Stimulated activated CD8-positive, alpha-beta memory T cell treated with anti-CD3 and anti-CD28 coated beads, Interleukin-15, amount 100 ng/mL, for 4 hours (primary cell): ENCODE results near the gene CCDC34.

ENCODE experiments used
- DNase-seq, 2 donors: peaks; one replicate each; pipeline ENCODE4 v3.0.0-alpha.2; 2020; ENCODE audit warnings: low read depth in 2 of 2

Gene CCDC34

DNA sequence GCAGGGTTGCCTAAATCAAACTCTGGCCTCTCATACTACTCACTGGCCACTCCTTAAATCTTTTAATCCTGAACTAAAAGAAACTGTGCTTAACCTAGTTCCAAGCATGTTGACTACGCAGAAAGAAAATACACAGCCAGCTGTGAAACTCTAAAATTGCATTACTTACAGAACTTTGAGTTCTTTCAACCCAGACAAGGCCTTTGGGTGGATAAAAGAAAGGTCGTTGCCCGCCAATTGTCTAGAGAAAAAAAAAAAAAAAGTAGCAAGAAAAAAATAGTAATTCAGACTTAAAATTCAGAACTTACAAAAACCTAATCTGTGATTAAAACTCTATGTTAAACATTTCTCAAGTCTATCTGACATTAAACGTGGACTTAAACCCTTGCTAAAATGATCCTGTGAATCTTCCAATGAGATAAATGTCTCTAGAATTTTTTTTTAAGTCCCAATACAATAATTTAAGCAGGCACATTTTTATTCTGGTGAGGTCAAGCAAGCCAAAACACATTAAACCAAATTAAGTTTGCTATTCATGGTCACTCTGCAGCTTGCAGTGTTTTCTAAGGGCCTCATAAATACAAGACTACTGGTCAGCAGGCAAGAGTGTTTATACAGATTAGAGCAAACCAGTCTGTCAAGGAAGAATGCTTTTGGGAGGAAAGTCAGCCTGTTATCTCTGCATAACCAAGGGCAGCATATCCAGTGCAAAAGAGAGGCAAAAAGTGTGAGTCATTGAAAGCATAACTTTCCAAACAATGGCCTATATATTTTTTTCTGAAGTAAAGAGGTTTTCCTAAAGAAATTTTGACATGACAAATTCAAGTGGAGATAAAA is 29.5 kb upstream of the CCDC34 start:
- DNase-seq: no peak

DNA sequence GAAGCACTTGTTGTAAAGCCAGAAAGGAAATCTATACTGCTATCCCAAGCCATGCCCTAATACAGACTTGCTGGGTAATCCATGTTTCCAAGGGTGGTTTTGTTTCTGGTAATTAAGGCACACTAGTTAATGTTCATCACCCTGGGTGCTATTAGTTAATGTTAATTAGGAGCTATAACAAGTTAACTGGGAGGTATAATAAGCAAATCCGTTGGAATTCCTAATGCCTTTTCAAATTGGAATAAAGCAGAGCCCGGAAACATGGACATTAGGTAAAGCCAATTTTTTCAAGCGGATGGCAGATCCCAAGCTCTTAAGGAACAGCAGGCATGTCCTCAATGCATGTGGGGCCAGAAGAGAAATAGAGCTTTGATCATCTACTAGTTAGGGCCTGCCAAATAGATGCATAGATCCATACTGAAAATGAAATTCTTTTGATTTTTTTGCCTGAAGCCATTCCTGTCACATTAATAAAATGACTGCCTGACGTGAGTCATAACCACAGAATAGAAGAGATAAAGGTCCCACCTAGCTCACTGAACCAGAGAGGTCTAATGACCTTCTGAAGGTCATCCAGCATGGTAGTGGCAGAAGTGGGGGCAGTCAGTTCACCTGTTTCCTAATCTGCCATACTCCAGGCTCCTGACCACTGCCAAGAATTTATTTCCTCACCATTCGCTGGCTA is 28.5 kb upstream of the CCDC34 start:
- no peak for DNase-seq

DNA sequence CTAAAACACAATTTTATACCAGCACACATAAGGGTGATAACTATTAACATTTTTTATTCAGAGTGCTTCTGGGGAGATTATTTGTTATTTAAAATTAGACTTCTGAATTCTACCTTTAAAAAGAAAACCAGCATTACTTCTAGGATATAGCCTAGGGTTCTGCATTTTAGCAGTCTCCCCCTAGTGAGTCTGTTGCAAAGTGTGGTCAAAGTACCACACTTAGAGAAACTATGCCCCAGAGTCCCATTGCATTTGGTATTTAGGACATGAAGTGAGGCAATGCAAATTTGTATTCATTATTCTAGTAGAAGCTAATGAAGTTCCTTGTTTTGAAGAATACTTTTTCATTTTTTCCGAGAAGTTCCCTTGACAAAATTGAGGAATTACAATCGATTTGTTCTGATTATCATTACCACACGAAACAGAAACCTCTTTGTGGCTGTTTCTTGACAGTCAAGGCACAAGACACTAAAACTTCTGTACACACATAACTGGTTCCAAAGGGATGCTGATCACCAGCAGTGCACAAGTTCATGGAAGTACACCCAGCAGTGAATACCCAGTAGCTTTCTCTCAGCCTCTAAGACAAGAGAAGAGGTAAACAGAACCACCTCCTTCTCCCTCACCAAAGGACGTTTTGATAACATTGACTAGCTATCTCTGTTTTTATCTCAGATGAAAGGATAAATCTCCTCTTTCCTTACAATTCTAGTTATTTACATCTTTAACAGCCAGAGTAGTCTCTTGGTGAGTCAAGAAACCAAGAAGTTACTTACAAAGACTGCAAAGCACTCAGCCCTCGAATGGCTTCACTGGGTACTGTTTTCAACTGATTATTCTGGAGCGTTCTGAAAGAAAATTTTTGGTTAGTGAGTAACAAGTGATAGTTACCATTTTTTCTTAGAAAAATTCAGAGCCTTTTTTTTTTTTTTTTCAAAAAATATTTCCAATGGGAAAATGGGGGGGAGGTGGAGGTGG is 27.6 kb upstream of the CCDC34 start:
- no peak for DNase-seq

GRCh38 chr11:27388869-27389268 is 25.9 kb upstream of the CCDC34 start:
- DNase-seq: no peak

DNA sequence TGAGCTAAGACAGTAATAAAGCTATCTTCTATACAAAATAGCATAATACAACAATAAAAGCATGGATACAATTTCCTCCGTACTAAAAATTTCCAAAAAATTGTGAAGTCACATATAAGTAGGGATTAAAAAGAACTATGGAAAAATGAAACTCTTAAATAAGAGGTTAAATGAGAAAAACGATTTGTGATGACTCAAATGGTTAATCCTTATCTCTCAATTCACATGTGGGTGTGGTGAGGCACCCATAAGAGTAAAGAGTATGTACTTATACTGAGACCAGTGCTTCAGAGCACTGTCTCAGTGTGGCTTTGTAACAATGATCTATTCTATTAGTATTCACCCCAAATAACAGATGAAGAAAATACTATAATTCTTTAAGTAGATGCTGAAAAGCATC is 25.0 kb upstream of the CCDC34 start:
- DNase-seq: no peak

- no peak for DNase-seq
Observed at GRCh38 chr11:27387362-27387761, 24.3 kb upstream of the CCDC34 start.

- DNase-seq: no peak
Observed at GRCh38 chr11:27386181-27386845, 23.3 kb upstream of the CCDC34 start.

DNA sequence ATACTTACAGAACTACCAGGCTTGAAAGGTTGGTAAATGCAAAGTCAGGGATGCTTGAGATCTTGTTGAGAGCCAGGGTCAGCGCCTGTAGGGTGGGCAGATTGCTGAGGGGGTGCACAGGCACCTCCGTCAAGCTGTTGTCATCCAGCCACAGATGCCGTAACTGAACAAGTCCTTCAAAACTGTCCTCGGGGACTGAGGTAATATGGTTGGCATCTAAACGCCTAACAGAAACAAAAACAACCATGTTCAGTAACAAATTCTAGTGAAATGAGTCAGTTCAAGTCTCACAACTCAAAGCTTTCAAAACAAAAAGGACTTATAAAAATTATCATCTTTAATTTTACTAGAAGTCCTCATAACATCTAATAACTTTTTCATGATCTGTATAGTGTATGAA is 22.2 kb upstream of the CCDC34 start:
- DNase-seq: no peak

DNA sequence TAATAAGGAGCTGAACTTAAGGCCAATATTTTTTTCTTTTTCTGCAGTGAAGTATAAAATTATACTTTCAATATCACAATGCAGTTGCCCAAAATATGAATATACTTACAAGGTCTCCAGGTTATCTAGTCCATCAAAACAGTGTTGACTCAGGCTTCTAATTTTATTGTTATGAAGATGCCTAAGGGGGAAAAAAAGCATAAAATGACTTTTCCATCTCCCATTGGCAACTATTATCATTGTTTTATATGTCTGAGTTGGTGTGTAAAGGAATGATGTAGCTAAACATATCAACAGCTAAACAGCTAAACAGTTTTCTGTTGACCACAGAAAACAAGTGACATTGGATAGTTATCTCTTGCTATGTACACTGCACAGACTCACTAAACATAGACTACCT is 21.2 kb upstream of the CCDC34 start:
- no peak for DNase-seq

DNA sequence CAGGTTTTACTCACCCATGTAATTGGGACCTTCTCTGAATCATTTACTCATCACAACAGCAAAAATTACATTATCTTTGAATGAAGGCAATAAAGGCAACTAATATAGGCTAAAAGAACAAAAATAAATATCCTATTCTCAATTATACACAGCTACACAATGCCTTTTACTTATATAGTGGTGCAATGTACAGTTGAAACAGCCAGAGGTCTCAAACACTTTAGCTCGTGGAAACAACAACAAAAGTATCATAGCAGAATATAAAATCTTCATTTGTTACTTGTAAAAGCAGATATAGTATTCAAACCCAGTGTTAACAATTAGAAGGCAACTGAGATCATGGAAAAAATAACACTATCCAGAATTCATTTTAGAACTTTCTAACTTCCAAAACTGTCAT is 20.6 kb upstream of the CCDC34 start:
- DNase-seq: no peak

DNA sequence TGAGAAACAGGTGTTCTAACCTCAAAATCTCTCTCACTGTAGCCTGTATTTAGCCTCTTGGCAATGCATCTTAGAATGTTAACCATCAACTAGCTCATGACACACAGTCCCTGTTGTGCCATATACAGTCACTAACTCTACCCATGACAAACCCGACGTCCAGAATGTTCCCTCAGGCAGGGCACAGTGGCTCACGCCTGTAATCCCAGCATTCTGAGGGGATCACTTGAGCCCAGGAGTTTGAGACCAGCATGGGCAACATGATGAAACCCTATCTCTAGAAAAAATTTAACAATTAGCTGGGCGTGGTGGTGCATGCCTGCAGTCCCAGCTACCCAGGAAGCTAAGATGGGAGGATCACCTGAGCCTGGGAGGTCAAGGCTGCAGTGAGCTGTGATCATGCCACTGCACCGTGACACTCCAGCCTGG is 18.2 kb upstream of the CCDC34 start:
- DNase-seq: no peak

GRCh38 chr11:27380771-27381170 is 17.8 kb upstream of the CCDC34 start:
- no peak for DNase-seq

- DNase-seq: no peak
Observed at GRCh38 chr11:27379449-27379848, 16.4 kb upstream of the CCDC34 start.

DNA sequence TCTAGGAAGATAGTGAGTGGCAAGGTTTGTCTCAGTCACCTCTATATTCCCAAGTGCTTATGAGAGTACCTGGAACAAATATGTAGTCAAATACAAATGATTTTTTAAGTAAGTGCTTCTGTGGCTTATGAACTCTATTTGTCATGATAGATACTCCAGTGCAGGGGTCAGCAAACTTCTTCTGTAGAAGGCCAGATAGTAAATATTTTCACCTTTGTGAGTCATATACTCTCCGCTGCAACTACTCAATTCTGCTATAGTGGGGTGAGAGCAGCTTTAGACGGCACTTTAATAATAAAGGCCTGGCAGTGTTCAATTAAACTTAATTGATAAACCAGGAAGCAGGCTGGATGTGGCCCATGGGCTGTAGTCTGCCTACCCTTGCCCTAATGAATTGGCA is 12.4 kb upstream of the CCDC34 start:
- DNase-seq: no peak

GRCh38 chr11:27373856-27374602 is 11.0 kb upstream of the CCDC34 start:
- DNase-seq: no peak

- no peak for DNase-seq
Observed at GRCh38 chr11:27373392-27373791, 10.4 kb upstream of the CCDC34 start.

DNA sequence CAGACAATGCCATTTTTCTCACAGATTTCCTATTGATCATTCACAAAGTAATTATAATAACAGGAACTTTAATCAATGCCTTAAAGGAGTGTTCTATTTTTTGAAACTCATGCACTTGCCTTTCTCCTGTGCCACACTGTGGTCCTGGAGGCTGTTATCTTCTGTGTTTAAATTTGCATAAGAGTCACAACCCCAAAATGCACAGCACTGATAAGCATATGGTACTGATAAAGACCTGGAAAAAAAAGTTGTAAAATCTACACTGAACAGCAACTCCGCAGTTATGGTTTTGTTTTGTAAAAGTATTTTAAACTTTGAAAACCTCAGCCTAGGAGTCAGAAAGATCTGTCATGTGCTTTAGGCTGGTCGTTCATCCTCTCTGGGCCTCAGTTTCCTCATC is 9.1 kb upstream of the CCDC34 start:
- no peak for DNase-seq

GRCh38 chr11:27371489-27371888 is 8.5 kb upstream of the CCDC34 start:
- DNase-seq: no peak

DNA sequence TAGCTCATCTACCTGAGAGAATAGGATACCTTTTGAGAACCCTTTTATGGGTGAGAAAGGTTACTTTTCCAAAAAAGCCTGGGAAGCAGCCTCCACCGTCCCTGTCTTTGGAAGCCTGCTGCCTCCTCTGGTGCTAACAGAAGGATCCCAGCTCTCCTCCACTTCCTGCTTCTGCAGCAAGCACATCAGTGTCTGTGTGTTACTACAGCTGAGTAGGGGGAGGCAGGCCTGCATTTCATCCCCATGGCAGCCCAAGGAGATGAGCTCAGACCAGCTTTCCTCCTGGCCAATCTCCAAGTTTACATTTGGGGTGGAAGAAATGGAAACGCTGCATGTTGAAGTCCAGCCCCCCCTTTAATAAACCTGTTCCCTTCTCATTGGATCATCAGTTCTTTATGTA is 7.4 kb upstream of the CCDC34 start:
- no peak for DNase-seq

DNA sequence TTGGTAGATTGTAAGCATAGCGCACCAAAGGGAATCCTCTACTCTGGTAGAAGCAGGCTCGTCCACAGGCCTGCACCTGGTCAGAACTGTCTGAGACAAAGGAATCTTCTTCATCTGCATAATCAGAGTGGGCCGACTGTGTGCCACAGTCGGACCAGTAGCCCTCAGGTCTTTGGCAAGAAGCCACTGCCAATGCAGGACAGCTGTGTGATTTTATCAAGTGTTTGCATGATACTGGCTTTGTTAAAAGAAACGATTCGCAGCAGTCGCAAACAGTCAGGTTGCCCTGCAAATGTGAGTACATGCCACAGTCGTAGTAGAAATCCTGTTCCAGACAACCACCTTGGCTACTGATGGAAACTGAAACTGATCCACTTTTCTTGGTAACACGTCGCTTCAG is 4.9 kb upstream of the CCDC34 start:
- DNase-seq: no peak

DNA sequence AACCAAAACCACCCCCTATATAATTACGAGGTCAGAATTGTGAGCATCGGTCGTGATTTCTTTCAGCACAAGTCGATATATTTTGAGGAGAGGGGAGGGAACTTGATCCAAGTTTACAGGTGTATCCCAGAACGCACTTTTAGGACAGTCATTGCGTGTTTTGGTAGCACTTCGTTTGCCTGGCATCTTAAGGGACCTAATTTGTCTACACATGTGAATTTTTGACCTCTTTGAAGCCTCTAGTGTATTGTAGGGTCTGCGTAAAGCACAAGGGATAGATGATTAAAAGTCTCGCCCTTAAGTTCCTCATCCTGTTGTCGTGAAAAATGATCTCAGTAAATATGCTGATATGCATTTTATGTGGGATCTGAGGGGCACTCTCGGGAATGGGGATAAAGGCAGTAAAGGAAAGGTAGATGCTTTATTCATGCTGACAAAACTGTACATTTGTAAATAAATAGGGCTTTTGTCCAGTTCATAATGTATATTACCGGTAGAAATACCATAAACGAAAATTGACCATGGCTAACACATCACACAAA is 632 bp upstream of the CCDC34 start:
- no peak for DNase-seq
